OCI-LY7 (cell line): ENCODE measurements around the gene COPS8.

ENCODE experiments used
- EZH2phosphoT487 ChIP-seq: fragments of 200-600 bp; sonication (generic); IDR thresholded peaks from 2 replicates; pipeline ENCODE4 v1.6.1; 2018; ENCODE audit warnings: low read depth, borderline replicate concordance, mild to moderate bottlenecking, mixed run types, antibody characterized with exemption, low read length, moderate library complexity, mixed read lengths
- TF ChIP-seq, protein P1 (sequence below): fragments of 200-600 bp; sonication (generic); conservative IDR thresholded peaks from 2 replicates; pipeline ENCODE4 v1.5.1; 2014; ENCODE audit warnings: mild to moderate bottlenecking, antibody characterized with exemption, low read length, moderate library complexity, mixed read lengths

DNA sequence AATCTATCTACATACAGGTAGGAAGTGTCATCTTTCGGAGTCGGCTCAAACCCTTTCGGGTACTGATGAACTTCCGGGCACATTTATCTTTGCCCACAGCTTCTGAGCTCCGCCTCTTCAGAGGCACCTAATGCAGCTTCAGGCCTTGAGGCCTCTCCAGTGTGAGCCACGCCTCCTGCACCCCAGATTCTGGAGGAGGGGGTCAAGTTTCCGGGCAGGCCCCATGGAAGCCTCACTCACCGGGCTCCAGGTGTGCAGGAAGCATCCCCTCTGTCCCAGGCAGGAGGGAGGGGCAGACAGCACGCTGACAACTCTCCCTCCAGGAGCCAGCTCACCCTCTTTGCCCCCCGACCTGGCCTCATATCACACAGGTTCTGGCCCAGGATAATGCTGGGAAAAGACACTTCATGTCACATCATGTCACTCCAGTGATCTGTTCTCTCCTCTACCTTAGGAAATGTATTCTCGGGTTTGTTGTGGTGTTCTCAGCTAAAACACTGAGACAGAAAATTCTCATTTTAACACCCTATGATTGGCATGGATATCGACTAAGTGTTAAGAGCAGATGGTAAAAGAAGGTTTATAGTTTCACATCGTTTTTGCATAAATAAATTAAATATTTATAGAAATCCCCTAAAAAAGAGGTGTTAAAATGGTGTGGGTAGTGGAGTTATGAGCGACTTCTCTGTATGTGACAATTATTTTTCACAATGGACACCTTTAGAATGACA lies 46.2 kb upstream of the COPS8 start:
- TF ChIP-seq, protein P1, sequence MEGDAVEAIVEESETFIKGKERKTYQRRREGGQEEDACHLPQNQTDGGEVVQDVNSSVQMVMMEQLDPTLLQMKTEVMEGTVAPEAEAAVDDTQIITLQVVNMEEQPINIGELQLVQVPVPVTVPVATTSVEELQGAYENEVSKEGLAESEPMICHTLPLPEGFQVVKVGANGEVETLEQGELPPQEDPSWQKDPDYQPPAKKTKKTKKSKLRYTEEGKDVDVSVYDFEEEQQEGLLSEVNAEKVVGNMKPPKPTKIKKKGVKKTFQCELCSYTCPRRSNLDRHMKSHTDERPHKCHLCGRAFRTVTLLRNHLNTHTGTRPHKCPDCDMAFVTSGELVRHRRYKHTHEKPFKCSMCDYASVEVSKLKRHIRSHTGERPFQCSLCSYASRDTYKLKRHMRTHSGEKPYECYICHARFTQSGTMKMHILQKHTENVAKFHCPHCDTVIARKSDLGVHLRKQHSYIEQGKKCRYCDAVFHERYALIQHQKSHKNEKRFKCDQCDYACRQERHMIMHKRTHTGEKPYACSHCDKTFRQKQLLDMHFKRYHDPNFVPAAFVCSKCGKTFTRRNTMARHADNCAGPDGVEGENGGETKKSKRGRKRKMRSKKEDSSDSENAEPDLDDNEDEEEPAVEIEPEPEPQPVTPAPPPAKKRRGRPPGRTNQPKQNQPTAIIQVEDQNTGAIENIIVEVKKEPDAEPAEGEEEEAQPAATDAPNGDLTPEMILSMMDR, result no peak
- no peak for TF ChIP-seq EZH2phosphoT487
